ENCODE measurements around the gene ACLY. TPM values are rescaled to one million over a fixed set of nuclear protein-coding genes. Genes with fewer than 3 reads are reported as not detected.
A peak's percentile ranks its signal among the peaks of the same experiment; 100 is the strongest.

Gene ACLY
- total RNA-seq, 2 donors from 2014 or later: 65.5 to 73.4 TPM

DNA sequence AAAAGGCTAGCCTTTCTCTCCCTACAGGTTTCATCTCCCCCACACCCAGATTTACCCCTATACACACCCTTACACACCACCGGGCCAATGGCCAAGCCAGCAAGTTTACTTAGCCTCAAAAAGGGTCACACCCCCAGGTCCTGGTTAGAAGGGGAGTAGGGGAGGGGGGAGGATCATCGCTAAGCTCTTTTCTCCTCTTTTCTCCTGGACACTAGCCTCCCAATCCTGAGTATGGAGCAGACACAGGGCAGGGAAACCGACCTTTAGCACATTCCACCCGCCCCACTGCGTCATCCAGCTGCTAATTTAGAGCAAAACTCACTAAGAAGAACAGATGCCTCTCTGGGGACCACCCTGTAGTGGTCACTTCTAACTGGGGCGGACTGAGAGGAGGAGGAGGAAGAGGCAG lies 4.4 kb downstream of the ACLY start:
- Mint-ChIP-seq H3K27me3 (no peaks in the 10 kb centered on the region), H3K36me3 (ENCODE audit: low read depth) (peaks cover 4% of the 10 kb centered on the region), H3K27ac (no peak overlapping the region), H3K4me3 (no peak overlapping the region), H3K4me1 (peaks cover 23% of the 10 kb centered on the region)
- ATAC-seq (no peak), DNase-seq (no peak)
- no peaks in the 10 kb centered on the region for H3K9me3 ChIP-seq (ENCODE audit: control insufficient read depth, low read length, poor library complexity, severe bottlenecking)

GRCh38 chr17:41913798-41914197 lies 5.0 kb downstream of the ACLY start:
- H3K9me3 ChIP-seq (ENCODE audit: control insufficient read depth, low read length, poor library complexity, severe bottlenecking): no peaks in the 10 kb centered on the region
- H3K27ac Mint-ChIP-seq: no peak overlapping the region
- H3K4me3 Mint-ChIP-seq: no peak overlapping the region
- peaks cover 21% of the 10 kb centered on the region for H3K4me1 Mint-ChIP-seq
- ATAC-seq (no peak), DNase-seq (no peak)
- H3K36me3 Mint-ChIP-seq (ENCODE audit: low read depth): peaks cover 6% of the 10 kb centered on the region
- no peaks in the 10 kb centered on the region for H3K27me3 Mint-ChIP-seq

DNA sequence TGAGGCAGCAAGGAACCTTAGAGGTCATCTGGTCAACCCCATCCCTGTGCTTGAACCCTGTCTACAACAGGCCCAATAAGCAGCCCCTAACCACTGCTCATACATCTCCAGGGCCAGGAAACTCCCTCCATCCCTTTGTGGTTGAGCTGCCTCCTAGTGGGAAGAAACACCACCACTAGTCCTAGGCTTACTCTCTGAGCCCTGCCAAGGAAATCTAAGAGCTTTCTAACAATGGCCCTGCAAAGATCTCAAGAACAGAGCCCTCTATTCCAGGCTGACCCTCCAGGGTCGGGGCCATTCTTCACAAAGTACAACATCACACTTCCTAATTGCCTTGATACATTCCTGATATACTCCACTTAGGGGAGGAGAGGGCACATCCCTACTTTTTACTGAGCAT lies 5.8 kb downstream of the ACLY start:
- no peaks in the 10 kb centered on the region for H3K9me3 ChIP-seq (ENCODE audit: control insufficient read depth, low read length, poor library complexity, severe bottlenecking)
- ATAC-seq (no peak), DNase-seq (no peak)
- Mint-ChIP-seq H3K4me1 (peaks cover 21% of the 10 kb centered on the region), H3K4me3 (no peak overlapping the region), H3K27ac (no peak overlapping the region), H3K36me3 (ENCODE audit: low read depth) (peaks cover 6% of the 10 kb centered on the region), H3K27me3 (no peaks in the 10 kb centered on the region)

- Mint-ChIP-seq H3K27me3 (no peaks in the 10 kb centered on the region), H3K4me3 (no peak overlapping the region), H3K4me1 (peaks cover 12% of the 10 kb centered on the region), H3K27ac (peak overlapping the region; percentile 67), H3K36me3 (ENCODE audit: low read depth) (peaks cover 10% of the 10 kb centered on the region)
- no peak for DNase-seq
- no peak for ATAC-seq
- H3K9me3 ChIP-seq (ENCODE audit: control insufficient read depth, low read length, poor library complexity, severe bottlenecking): no peaks in the 10 kb centered on the region
Observed at GRCh38 chr17:41910701-41911391, 7.9 kb downstream of the ACLY start.

DNA sequence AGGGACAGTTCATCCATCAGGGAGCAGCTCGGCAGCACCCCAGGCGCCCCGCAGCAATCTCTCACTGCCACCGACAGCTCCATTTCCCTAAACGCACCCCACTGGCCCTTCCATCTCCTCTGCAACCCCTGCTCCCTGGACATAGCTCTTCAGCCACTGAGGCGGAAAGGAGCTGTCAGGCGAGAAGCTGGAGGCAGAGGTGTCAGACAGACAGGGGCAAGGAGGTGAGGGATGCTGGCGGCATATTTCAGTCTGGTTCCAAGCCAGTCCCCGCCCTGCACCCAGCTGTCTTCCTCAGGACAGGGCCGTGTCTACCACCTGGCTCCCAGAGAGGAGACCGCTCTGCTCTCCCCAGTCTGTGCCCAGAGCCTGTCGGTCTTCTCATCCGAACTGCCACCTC lies 9.7 kb downstream of the ACLY start:
- DNase-seq (no peak), ATAC-seq (no peak)
- Mint-ChIP-seq H3K4me1 (peaks cover 7% of the 10 kb centered on the region), H3K4me3 (no peak overlapping the region), H3K27me3 (no peaks in the 10 kb centered on the region), H3K27ac (no peak overlapping the region), H3K36me3 (ENCODE audit: low read depth) (peaks cover 10% of the 10 kb centered on the region)
- H3K9me3 ChIP-seq (ENCODE audit: control insufficient read depth, low read length, poor library complexity, severe bottlenecking): no peaks in the 10 kb centered on the region

DNA sequence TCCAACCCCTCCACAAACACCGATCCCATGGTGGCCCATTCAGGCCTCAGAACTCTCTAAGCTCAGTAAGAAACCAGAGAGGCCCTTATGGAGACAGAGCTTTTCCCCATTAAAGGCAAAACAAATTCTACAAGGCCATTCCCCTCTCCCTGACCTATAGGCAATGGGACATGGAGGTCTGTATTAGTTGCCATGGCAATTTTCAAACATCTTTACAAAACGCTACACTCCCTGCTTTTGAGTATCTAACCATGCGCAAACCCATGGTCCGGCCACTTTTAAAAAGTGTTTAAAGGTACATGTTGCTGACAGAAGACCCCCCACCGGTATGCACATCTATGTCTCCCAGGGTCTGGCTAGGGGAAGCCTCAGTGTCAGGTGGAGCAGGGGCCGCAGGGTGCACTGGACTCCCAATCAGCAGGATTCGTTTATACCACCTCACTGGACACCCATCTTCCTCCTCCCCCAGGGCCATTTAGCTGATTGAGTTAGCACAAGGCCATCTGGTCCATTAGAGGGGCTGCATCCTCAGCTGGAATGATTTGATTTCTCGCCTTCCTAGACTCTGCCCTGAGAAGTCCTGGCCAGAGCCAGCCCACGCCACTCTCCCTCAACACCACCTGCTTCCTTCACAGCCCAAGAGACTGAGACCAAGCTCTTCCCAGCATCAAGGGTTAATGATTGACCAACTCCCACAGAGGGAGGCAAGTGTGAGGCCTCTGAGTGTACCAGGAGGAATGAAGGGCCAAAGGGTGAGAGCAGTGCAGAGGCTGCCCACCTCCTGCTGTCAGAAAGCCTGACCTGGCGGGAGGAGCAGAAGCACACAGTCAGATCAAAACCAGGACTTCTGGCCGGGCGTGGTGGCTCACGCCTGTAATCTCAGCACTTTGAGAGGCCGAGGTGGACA lies 10.9 kb downstream of the ACLY start:
- DNase-seq (no peak), ATAC-seq (no peak)
- H3K27me3 Mint-ChIP-seq: no peaks in the 10 kb centered on the region
- H3K9me3 ChIP-seq (ENCODE audit: control insufficient read depth, low read length, poor library complexity, severe bottlenecking): no peaks in the 10 kb centered on the region
- peaks cover 12% of the 10 kb centered on the region for H3K36me3 Mint-ChIP-seq (ENCODE audit: low read depth)
- H3K27ac Mint-ChIP-seq: peak overlapping the region; percentile 43
- peaks cover 3% of the 10 kb centered on the region for H3K4me1 Mint-ChIP-seq
- no peak overlapping the region for H3K4me3 Mint-ChIP-seq

DNA sequence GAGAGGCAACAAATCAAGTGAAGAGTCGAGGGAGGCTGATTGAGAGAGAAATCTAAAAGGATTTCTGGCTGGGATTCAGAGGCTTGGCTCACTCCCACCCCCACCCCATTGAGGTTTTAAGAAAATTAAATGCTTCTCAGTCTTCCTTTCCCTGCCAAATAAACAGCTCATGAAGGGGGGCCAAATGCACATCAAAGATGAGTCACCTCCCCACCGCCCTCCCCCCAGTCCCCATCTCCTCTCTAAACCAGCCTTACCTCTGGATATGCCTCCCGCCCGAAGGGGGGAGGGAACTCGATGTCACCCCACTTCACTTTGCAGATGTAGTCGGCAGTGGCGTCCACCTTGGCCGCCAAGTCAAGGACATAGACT lies 11.6 kb downstream of the ACLY start:
- peaks cover 11% of the 10 kb centered on the region for H3K36me3 Mint-ChIP-seq (ENCODE audit: low read depth)
- H3K27me3 Mint-ChIP-seq: no peaks in the 10 kb centered on the region
- peaks cover 3% of the 10 kb centered on the region for H3K4me1 Mint-ChIP-seq
- DNase-seq (no peak), ATAC-seq (no peak)
- H3K4me3 Mint-ChIP-seq: no peak overlapping the region
- no peak overlapping the region for H3K27ac Mint-ChIP-seq
- no peaks in the 10 kb centered on the region for H3K9me3 ChIP-seq (ENCODE audit: control insufficient read depth, low read length, poor library complexity, severe bottlenecking)

DNA sequence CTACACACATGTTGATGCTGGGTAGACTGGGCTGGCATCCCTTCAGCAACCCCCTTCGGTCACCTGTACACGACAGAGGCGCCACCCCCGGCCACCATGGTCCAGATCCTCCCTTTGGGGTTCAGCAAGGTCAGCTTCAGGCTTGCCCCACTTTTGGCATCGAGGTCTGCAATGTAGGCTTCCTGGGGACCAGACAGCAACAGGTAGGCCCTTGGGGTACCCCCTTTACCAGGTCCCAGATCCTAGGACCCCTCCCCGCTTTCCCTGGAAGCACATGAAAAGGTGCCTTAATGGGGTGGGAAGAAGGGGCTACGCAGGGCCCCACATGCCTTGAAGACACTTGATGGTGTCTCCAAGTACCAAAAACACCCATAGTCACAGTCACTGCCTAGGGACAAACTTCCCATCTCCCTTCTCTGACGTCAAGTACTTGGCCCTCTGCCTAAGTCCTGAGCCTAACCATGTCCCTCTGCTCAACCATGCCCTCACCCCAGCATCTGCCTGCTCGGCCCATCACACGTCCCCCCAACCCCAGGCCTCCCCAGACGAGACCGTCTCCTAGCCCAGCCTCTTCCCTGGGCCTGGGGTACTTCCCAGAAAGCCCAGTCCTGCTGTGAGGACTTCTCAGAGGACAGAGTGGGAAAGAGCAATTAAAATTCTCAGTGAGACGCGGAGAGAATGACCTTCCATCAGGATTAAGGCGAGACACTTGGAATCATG lies 12.1 kb downstream of the ACLY start:
- H3K4me1 Mint-ChIP-seq: peaks cover 3% of the 10 kb centered on the region
- H3K4me3 Mint-ChIP-seq: no peak overlapping the region
- H3K27ac Mint-ChIP-seq: no peak overlapping the region
- no peaks in the 10 kb centered on the region for H3K27me3 Mint-ChIP-seq
- DNase-seq (no peak), ATAC-seq (no peak)
- H3K36me3 Mint-ChIP-seq (ENCODE audit: low read depth): peaks cover 13% of the 10 kb centered on the region
- H3K9me3 ChIP-seq (ENCODE audit: control insufficient read depth, low read length, poor library complexity, severe bottlenecking): no peaks in the 10 kb centered on the region

GRCh38 chr17:41905172-41905571 lies 13.6 kb downstream of the ACLY start:
- H3K4me3 Mint-ChIP-seq: no peak overlapping the region
- peak overlapping the region; percentile 67 for H3K27ac Mint-ChIP-seq
- no peak for DNase-seq
- H3K4me1 Mint-ChIP-seq: peaks cover 5% of the 10 kb centered on the region
- no peak for ATAC-seq
- H3K36me3 Mint-ChIP-seq (ENCODE audit: low read depth): peaks cover 13% of the 10 kb centered on the region
- H3K27me3 Mint-ChIP-seq: no peaks in the 10 kb centered on the region
- no peaks in the 10 kb centered on the region for H3K9me3 ChIP-seq (ENCODE audit: control insufficient read depth, low read length, poor library complexity, severe bottlenecking)

- peaks cover 7% of the 10 kb centered on the region for H3K4me1 Mint-ChIP-seq
- no peak overlapping the region for H3K27ac Mint-ChIP-seq
- H3K9me3 ChIP-seq (ENCODE audit: control insufficient read depth, low read length, poor library complexity, severe bottlenecking): no peaks in the 10 kb centered on the region
- no peaks in the 10 kb centered on the region for H3K27me3 Mint-ChIP-seq
- H3K36me3 Mint-ChIP-seq (ENCODE audit: low read depth): peaks cover 12% of the 10 kb centered on the region
- H3K4me3 Mint-ChIP-seq: no peak overlapping the region
- DNase-seq (no peak), ATAC-seq (no peak)
Observed at GRCh38 chr17:41904242-41904841, 14.4 kb downstream of the ACLY start.

GRCh38 chr17:41901646-41902045 lies 17.1 kb downstream of the ACLY start:
- H3K27ac Mint-ChIP-seq: peak overlapping the region; percentile 86
- no peaks in the 10 kb centered on the region for H3K9me3 ChIP-seq (ENCODE audit: control insufficient read depth, low read length, poor library complexity, severe bottlenecking)
- no peak for DNase-seq
- peaks cover 8% of the 10 kb centered on the region for H3K4me1 Mint-ChIP-seq
- no peaks in the 10 kb centered on the region for H3K27me3 Mint-ChIP-seq
- ATAC-seq: no peak
- H3K36me3 Mint-ChIP-seq (ENCODE audit: low read depth): peaks cover 9% of the 10 kb centered on the region
- H3K4me3 Mint-ChIP-seq: no peak overlapping the region

DNA sequence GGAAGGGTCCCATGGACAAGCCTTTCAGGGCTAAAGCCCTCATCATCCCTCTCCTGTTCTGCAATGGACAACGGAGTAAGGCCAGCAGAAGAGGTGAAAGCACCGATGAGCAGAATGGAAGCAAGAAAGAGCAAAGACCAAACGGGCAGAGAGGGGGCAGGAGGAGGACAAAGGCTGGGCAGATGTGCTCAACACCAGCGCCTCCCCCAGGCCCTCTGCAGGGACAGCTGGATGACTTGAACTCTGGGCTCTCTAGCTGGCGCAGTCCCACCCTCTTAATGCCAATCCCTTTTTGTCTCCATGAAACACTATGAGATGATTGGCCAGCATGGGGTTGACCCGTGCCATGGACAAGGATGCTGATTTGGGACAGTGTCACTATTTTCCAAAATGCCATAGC lies 22.0 kb downstream of the ACLY start:
- ATAC-seq (no peak), DNase-seq (no peak)
- peaks cover 8% of the 10 kb centered on the region for H3K4me1 Mint-ChIP-seq
- H3K27ac Mint-ChIP-seq: no peak overlapping the region
- H3K4me3 Mint-ChIP-seq: no peak overlapping the region
- H3K9me3 ChIP-seq (ENCODE audit: control insufficient read depth, low read length, poor library complexity, severe bottlenecking): no peaks in the 10 kb centered on the region
- peaks cover 9% of the 10 kb centered on the region for H3K36me3 Mint-ChIP-seq (ENCODE audit: low read depth)
- no peaks in the 10 kb centered on the region for H3K27me3 Mint-ChIP-seq

- peaks cover 9% of the 10 kb centered on the region for H3K36me3 Mint-ChIP-seq (ENCODE audit: low read depth)
- no peak overlapping the region for H3K27ac Mint-ChIP-seq
Observed at GRCh38 chr17:41895617-41896016, 23.1 kb downstream of the ACLY start.

More at GRCh38 chr17:41895617-41896016, 23.1 kb downstream of the ACLY start:
- DNase-seq: no peak
- no peak for ATAC-seq
- Mint-ChIP-seq H3K4me3 (no peak overlapping the region), H3K27me3 (no peaks in the 10 kb centered on the region), H3K4me1 (peaks cover 6% of the 10 kb centered on the region)
- H3K9me3 ChIP-seq (ENCODE audit: control insufficient read depth, low read length, poor library complexity, severe bottlenecking): no peaks in the 10 kb centered on the region

Data from T-helper 17 cell (primary cell).